Measurements from ENCODE around the gene PRICKLE1.

GRCh38 chr12:42587601-42588523 lies 1.7 kb downstream of the PRICKLE1 start:
- TF ChIP-seq EZH2 (IDR thresholded peaks at IDR 0.05; ENCODE audit: borderline replicate concordance), result no peak
- TF ChIP-seq CTCF (IDR thresholded peaks at IDR 0.05; ENCODE audit: poor library complexity), result no peak
- TF ChIP-seq EZH2phosphoT487 (IDR thresholded peaks at IDR 0.05; ENCODE audit: low read depth, severe bottlenecking, unreplicated experiment), result no peak

All from hepatocyte (in vitro differentiated cells).